GM19043 (cell line): ENCODE results near the gene VMAC.

Experiments
- ATAC-seq: cut with Tn5 transposase; IDR thresholded peaks from one replicate; pipeline ENCODE4 v1.9.1; 2021; ENCODE audit warnings: low read depth; ENCODE audit not compliant: unreplicated experiment

VMAC gene

DNA sequence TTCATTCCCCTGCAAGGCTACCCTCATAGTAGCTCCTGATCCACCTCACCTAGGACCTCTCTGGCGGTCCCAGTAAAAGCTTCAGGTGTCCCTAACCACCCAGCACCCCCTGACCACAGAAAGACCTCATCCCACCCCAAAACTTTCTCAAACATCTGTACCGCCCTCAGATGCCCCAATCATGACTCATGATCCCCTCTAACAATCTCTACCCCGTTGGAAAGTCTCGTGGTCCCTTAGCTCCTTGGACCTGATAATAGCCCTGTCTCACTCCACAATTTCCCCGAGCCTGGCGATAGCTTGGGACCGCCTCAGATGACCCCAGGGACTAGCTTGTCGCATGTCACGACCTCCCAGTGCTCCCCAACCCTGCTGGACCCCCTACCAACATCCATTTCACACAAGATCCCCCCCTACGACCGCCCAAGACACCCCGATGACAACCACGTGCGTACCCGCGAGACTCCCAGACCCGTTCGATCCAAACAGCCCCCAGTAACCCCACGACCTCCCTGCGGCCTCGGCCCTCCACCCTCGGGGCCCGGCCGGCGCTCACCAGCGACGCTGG, 1.5 kb upstream of the VMAC start:
- ATAC-seq = no peak

GRCh38 chr19:5903624-5904351, 884 bp upstream of the VMAC start, which contains the start of gene NDUFA11:
NDUFA11 (minus strand) TSS chr19:5903790; CDS start chr19:5903708, 82 bp downstream.
- ATAC-seq = peak; percentile 31

GRCh38 chr19:5905114-5905778, 574 bp downstream of the VMAC start:
- ATAC-seq = no peak

- no peak for ATAC-seq
These were observed 2.6 kb downstream of the VMAC start for GRCh38 chr19:5907241-5907640.

- ATAC-seq = no peak
These were observed 4.2 kb downstream of the VMAC start for GRCh38 chr19:5908773-5909442.

DNA sequence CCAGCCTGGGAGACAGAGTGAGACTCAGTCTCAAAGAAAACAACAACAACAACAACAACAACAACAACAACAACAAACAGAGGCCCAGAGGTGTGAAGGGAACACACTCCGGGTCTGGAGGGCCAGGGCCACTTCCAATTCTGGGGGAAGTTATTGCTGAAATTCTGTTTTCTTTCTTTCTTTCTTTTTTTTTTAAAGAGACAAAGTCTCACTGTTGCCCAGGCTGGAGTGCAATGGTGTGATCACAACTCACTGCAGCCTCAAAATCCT, 5.9 kb downstream of the VMAC start:
- ATAC-seq = no peak

GRCh38 chr19:5911366-5911765, 6.7 kb downstream of the VMAC start:
- ATAC-seq = no peak

DNA sequence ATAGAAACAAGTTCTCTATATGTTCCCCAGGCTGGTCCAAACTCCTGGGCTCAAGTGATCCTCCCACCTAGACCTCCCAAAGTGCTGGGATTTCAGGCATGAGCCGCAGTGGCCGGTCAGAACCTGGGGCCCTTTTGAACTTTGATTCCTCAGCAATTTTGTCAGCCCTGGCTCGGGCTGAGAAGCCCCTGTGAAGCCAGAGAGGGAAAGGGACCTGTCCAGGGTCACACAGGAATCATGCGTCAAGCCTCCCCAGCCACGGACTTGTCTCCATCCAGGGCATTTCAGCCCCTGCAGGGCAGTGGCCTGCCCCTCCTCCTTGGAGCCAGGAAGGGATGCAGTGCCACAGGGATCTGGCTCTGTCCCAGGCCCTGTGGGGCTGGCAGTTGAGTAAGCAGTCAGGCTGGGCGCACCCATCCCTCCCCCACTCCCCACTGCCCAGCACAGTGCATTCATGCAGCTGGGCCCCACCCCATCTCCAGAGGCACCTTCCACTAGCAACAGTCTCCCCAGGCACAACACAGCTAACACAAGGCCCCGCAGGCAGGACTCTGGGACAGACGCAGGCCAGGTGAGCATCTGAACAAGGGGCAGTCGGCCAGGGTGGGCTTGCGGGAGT, 9.2 kb downstream of the VMAC start, which contains the start of gene CAPS:
Gene CAPS, plus strand, starts transcription at position 516 of the 619 bp plus-strand sequence. CDS start 153 bp downstream, outside the sequence.
- no peak for ATAC-seq

DNA sequence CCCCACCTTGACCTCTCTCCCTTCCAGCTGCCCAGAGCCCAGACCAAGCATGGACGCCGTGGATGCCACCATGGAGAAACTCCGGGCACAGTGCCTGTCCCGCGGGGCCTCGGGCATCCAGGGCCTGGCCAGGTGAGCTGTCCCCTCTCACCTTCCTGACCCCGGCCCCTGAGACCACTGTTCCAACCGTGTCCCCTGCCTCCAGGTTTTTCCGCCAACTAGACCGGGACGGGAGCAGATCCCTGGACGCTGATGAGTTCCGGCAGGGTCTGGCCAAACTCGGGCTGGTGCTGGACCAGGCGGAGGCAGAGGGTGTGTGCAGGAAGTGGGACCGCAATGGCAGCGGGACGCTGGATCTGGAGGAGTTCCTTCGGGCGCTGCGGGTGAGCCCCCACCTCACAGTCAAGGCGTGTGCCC, 9.7 kb downstream of the VMAC start:
- ATAC-seq = no peak

DNA sequence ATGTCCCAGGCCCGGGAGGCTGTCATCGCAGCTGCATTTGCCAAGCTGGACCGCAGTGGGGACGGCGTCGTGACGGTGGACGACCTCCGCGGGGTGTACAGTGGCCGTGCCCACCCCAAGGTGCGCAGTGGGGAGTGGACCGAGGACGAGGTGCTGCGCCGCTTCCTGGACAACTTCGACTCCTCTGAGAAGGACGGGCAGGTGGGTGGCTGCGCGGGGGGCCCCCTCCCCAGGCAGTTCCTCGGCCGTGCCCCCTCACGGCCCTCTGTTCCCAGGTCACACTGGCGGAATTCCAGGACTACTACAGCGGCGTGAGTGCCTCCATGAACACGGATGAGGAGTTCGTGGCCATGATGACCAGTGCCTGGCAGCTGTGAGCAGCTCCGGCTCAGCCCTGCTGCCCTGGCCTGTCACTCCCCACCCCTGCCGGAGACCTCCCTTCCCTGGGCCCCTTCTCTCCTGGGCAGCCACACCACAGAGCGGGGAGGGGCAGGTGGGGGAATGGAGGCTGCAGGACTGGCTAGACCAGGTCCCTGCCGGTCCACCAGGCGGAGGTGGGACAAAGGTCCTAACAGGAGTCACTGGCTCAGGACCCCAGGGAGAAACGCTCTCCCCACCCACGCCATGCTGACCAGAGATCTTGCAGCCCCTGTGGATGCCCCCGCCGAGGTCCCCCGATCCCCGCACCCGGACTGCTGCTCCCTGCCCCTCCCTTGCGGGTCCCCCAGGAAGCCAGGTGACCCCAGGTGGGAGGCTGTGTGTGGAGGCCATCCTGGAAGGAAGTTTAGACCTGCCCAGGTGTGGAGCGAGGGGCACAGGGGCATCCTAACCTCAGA, 10.5 kb downstream of the VMAC start:
- no peak for ATAC-seq

GRCh38 chr19:5915782-5916165, 11.1 kb downstream of the VMAC start:
- no peak for ATAC-seq

- ATAC-seq = no peak
These were observed 11.6 kb downstream of the VMAC start for GRCh38 chr19:5916181-5916708.

DNA sequence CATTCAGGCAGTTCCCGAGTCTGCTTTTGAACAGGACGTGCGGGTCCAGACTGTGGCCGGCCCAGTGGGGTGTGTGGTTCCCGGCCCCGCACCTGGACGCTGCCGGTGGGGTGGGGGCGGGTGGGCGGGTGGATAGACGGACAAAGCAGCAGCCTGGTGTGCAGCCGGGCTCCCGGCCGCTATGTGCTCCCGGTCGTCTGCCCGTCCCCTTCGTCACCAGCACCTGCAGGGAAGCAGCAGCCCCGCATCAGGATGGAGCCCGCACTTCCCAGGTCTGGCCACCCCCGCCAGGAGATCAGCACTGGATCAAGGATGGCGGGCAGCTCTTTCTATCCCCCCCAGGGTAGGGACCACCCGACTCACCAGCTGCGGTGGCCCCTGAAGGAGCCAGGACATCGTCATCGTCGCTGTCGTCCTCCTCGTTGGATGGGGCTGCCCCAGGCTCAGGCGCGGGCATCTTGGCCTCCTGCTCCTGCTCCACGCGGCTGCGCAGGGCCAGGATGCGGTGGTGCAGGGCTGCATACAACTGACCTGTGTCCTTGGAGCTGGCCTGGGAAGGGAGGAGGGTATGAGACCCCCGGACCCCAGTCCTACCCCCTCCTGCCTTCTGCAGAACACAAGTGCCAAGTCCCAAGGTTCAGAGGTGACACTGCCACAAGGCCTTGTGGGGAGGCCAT, 12.9 kb downstream of the VMAC start:
- no peak for ATAC-seq

- ATAC-seq = no peak
These were observed 13.9 kb downstream of the VMAC start for GRCh38 chr19:5918463-5919079.

GRCh38 chr19:5921516-5922160, 17.0 kb downstream of the VMAC start:
- ATAC-seq = no peak

- no peak for ATAC-seq
These were observed 17.5 kb downstream of the VMAC start for GRCh38 chr19:5922161-5922545.

DNA sequence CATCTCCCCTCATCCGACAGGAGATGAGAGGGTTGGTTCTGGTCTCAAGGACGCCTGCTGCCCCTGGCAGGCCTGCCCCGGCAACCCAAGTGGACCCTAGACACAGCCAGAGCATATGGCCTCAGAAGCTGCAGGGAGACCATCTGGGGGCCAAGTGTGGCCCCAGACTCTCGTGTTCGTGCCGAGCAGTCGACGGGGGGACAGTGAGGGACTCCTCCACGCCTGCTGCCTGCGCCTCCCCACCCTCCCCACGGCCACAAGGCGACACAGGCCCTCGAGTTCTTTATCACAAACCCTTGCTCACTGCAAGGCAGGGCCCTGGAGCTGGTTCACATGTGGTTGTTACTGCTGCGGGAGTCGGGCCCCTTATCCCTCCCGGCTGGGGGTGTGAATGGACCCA, 18.7 kb downstream of the VMAC start:
- ATAC-seq = no peak

GRCh38 chr19:5925830-5926427, 21.3 kb downstream of the VMAC start:
- ATAC-seq = no peak
